Stimulated activated CD8-positive, alpha-beta memory T cell treated with anti-CD3 and anti-CD28 coated beads, Interleukin-4, amount 100 ng/mL, for 24 hours (primary cell): ENCODE data around the gene GPR17.

Experiments used
- DNase-seq: peaks from one replicate; pipeline ENCODE4 v3.0.0-alpha.2; 2020; ENCODE audit warnings: low read depth

Gene GPR17, protein sequence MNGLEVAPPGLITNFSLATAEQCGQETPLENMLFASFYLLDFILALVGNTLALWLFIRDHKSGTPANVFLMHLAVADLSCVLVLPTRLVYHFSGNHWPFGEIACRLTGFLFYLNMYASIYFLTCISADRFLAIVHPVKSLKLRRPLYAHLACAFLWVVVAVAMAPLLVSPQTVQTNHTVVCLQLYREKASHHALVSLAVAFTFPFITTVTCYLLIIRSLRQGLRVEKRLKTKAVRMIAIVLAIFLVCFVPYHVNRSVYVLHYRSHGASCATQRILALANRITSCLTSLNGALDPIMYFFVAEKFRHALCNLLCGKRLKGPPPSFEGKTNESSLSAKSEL

DNA sequence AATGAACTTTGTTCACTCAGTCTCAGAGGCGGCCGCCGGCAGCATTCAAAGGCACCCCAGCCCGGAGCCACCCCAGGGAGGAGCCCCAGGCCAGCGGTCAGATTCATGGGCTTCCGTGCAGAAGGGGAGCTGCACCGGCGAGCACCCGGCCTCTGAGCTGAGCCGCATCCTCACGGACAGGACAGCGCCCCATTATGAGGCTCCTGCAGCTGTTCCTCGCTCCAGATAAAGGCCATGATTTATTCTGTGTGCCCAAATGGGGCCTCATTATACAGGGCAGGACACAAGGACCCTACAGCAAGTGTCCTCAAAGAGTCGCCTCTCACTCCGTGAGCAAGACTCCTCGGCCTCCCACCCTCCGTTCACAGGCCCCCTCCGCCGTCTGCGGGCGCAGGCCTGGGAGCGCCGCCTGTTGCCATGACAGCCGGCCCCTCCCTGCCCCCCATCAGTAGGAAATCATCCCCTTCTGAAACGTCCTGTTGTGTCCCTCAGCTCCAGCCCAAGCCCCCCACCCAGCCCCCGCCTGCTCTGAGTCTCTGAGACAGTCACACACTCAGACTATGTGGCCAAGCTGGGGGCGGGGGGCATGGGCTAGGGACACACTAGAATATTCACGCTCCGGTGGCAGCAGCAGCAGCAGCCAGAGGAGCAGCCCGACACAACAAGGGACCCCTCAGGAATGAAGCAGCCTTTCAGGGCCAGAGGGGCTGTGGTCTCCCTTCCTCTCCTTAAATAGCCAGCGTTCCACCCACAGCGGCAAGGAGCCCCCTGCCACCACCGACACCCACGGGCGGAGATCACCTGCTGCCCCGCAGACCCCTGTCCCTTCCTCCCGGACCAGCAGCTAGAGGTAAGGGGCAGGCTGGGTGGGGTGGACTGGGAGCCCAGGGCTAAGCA is at the start of gene GPR17:
GPR17 (plus strand) TSS at position 759 of the 897 bp plus-strand sequence. CDS start 4,583 bp downstream, outside the sequence.
- DNase-seq: no peak

GRCh38 chr2:127596311-127597045 is 49.5 kb upstream of the GPR17 start:
- DNase-seq: no peak

DNA sequence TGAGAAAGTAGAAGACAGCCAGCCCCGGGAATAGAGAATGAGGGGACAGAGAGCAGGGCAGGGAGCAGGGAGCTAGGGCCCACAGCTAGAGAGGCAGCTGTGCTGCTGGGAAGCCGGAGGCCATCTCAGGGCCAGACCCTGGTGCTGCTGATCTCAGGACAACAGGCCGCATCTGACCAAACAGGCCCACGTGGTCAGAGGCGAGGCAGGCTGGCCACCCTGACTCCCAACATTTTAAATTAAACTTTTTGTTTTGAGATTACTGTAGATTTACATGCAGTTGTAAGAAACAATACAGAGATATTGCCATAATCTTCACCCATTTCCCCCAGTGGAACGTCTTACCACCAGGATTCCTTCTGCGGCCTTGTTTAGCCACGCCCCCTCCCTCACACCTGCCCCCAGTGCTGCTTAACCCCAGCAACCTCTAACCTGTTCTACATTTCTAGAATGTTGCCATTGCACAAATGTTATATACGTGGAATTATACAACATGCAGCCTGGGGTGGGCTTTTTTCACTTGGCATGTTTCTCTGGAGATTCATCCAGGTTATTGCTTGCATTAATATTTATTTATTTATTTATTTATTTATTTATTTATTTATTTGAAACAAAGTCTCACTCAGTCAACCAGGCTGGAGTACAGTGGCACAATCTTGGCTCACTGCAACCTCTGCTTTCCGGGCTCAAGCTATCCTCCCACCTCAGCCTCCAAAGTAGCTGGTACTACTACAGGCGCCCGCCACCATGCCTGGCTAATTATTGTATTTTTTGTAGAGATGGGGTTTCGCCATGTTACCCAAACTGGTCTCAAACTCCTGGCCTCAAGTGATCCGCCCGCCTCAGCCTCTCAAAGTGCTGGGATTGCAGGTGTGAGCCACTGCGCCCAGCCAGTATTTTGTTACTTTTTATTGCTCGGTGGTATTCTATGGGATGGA is 48.6 kb upstream of the GPR17 start:
- DNase-seq: no peak

GRCh38 chr2:127597984-127598380 is 48.0 kb upstream of the GPR17 start:
- no peak for DNase-seq

GRCh38 chr2:127598711-127599110 is 47.2 kb upstream of the GPR17 start:
- no peak for DNase-seq

DNA sequence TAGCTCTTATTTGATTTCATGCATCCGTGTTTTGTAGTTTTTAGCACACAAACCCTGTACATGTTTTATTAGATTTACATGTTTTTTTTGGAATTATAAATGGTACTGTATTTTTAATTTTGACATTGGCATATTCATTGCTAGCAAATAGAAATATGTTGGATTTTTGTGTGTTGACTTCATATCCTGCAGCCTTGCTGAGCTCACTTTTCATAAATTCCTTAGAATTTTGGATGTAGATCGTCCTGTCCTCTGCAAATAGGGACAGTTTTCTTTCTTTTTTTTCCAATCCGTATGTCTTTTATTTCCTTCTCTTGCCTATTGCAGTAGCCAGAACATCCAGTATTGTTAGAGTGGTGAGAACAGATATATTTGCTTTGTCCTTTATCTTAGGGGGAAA is 46.7 kb upstream of the GPR17 start:
- no peak for DNase-seq

GRCh38 chr2:127604986-127605385 is 41.0 kb upstream of the GPR17 start:
- no peak for DNase-seq

DNA sequence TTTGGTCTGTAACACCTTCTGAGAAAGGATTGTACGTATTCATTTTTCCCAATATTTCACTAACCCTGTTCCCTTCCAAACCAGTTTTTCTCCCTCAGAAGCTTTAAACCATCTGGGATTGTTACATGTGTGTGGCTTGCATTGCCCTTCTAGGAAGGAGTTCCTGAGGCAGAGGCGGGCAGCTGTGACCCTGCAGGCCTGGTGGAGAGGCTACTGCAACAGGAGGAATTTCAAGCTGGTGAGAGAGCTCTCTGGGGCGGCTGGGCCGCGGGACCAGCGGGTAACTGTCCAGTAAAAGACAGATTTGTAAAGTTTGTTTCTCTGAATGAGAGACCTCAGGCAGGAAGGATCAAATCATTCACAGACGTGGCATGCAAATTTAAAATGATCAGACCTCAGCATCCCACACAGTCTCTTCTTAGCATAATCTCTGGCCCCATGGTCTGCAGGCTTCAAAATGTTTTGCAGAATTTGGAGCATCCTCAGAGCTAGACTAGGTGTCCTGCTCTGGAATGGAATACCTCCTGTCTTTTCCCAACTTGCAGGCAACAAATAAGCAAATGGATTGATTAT is 40.2 kb upstream of the GPR17 start:
- no peak for DNase-seq

- no peak for DNase-seq
Observed at GRCh38 chr2:127606625-127607398, 39.1 kb upstream of the GPR17 start.

DNA sequence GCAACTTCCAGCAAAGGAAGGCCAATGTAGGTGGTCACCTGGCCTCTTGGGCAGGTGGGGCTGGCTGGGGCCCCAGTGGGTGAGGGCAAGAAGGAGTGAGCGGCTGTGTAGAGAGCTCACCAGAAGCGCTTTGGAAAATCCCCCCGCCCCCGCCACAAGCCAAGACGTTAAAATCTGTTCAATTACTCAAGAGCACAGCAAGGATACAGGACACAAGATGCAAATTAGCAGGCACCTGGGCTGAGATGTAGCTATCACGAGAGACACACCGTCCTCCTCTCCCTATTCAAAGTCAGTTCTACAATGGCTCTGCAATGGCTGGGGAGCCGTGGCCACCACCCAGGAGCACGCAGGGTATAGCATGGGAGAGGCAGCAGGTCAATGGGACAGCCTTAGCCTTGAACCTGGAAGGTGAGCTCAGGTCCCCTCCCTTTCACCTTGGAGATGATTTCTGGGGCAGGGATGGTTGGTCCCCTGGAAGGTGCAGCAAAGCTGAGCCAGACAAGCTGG is 38.5 kb upstream of the GPR17 start:
- no peak for DNase-seq

DNA sequence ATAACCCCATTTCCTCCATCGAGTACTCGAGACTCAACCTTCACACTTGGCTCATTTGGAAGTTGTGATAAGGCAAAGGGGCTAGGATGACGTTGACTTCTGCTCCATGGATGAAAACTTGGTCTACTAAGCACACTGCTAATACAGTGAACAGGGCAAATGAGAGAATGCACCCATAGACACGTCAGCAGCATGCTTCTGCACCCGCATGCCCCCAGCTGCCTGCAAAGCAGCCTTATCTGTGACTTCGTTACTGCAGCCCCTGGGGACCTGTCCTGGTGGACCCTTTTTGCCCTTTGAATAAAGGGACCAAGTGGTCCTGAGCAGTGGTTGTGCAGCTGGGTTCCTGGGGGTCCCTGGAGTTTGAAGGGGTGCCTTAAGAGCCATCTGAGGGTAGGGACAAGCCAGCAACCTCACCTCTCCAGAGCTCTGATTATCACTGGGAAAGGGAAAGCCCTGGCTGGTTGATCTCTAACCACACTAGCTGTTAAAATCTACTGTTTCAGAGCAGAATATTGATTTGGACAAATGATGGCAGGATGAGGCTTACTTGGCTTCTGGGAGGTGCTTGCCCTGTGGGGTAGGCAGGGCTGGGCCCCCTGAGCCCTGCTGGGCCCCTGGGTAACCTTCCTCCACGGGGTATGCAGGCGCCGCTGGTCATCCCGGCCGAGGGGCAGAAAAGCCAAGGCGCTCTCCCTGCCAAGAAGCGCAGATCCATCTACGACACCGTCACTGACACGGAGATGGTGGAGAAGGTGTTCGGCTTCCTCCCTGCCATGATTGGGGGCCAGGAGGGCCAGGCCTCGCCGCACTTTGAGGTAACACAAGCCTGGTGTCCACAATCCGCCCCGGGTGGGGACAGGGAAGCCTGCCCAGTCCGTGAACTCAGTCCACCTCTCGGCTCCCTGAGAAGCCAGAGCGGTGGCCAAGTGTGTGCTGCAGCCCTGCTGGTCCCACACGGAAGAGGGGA is 37.6 kb upstream of the GPR17 start:
- DNase-seq: no peak

DNA sequence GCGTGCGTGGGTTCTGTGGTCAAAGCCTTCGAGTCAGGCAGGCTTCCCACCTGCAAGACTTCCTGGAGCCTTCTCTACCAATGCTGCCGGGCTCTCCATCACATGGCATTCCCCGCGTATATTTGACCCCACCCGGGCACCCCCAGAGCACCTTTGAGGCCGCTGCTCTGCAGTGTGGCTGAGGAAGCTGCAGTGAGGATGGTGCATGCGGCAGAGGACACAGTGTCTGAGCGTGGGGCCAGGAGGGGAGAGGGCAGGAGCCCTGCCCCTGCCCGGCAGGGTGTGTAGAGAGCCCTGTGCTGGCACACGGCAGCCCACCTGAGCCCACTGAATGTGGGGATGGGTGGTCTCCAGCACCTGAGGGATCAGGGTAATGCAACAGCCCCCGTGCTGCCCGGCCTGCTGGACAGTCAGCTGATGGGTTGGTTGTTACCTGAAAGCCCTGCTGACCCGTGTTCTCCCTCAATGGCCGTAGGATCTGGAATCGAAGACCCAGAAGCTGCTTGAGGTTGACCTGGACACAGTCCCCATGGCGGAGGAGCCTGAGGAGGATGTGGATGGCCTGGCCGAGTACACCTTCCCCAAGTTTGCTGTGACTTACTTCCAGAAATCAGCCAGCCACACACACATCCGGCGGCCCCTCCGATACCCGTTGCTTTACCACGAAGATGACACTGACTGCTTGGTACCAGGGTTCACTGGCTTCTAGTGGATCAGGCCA is 36.8 kb upstream of the GPR17 start:
- DNase-seq: no peak

DNA sequence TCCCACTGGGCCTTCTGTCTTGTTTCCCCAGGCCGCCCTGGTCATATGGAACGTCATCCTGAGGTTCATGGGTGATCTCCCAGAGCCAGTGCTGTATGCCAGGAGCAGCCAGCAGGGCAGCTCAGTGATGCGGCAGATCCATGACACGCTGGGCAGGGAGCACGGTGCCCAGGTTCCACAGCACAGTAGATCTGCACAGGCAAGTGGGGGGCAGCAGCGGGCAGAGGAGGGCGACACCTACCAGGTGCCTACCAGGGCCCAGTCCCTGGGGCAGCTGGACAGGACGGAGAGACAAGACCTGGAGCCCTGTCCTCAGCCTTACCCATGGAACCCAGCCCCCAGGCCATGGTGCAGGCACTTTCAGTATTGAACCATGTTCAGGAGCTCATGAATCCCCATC is 36.1 kb upstream of the GPR17 start:
- no peak for DNase-seq

GRCh38 chr2:127610561-127610960 is 35.4 kb upstream of the GPR17 start:
- no peak for DNase-seq

DNA sequence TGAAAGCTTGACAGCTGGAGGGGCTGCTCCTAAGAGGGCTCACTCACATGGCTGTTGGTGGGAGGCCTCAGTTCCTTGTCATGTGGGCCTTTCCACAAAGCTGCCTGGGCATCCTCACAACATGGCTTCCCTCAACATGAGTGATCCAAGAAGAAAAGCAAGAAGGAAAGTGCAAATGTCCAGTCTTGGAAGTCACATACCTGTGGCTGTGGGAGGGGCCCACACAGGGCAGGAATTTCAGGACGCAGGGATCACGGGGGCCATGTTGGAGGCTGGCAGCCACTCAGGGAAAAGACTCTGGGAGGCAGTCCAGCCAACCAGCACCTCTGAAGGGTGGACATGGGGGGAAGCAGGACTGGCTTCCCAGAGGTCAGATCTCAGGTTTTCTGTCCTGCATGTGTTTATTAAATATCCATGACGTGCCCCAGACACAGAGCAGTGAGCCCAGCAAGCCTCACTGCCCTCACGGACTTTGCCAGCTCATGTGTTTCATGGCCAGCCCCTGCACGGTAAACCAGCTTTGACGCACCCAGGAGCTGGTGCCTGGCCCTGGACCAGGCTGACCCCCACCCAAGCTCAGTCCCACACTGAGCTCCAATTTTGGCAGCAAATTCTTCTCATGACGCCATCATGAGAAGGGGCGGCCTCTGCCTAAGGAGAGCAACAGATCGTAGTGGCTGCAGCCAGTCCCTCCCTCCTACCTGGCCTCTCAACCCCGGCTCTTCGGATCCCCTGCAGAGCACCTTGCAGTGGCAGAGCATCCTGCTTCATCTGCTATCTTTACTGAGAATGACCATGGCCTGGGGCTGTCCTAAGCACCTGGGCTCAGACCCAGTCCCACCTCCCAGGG is 34.7 kb upstream of the GPR17 start:
- no peak for DNase-seq

- no peak for DNase-seq
Observed at GRCh38 chr2:127612111-127612822, 33.7 kb upstream of the GPR17 start.

- DNase-seq: no peak
Observed at GRCh38 chr2:127614246-127614645, 31.7 kb upstream of the GPR17 start.
